ENCODE data around the gene SNX19.
"Not testable (repeated sequence)": the region's sequence is repeated elsewhere in the genome, so short reads cannot be mapped to it uniquely, and the experiment has no call there.

SNX19 gene

DNA sequence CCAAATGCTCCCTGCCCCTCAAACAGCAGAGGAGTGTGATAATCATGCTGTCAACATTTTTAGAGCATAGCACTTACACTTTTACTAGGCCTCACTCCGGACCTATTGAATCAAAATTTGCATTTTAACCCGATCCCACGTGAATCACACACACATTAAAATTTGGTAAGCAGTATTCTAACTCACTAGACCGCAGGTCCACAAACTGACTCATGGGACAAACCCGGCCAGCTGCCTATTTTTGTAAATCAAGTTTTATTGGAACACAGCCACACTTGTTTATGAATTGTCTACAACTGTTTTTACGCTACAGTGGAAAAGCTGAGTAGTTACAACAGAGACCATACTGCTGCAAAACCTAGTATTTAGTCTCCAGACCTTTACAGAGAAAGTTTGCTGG lies 43.3 kb downstream of the SNX19 start:
- DNase-seq (ENCODE audit: low read depth, low spot score): no peak

DNA sequence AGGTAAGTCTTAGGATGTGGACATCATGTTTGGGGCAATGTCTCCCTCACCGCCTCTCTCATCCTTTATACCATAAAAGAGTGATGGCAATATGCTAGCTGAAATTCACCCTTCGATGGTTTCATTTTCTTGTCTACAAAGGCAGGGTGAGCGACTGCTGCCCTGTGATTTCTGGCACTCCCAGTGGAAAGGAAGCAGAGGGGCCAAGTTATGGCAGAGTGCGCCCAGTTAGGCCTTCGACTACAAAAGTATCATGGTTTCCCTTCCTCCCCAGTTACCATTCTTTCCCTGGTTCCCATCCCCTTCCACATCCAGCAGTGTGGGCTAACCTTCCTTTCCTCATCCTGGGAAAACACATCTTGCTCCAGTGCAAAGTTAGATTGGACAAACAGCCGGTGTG lies 43.8 kb downstream of the SNX19 start:
- no peak for DNase-seq (ENCODE audit: low read depth, low spot score)

DNA sequence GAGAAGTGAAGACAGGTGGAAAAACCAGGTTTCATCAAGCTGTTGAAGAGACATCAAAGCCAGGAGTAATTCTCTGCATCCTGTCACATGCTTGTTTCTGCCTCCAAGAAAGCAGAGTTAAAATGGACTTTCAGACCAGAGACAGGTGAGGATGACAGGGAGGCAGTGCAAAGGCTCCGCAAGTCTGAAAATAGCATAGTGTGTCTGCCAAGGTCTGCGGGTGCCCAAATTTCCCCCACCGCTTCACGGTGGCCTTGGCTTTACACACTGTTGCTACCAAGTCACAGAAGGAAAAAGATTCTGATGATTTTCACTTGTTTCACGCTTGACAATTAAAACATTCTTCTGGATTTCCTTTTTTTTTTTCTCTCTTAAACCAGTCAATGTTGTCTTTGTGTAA lies 44.2 kb downstream of the SNX19 start:
- DNase-seq (ENCODE audit: low read depth, low spot score): no peak

- no peak for DNase-seq (ENCODE audit: low read depth, low spot score)
Measured at GRCh38 chr11:130871616-130872015, 44.7 kb downstream of the SNX19 start.

- no peak for DNase-seq (ENCODE audit: low read depth, low spot score)
Measured at GRCh38 chr11:130868721-130869390, 47.4 kb downstream of the SNX19 start.

DNA sequence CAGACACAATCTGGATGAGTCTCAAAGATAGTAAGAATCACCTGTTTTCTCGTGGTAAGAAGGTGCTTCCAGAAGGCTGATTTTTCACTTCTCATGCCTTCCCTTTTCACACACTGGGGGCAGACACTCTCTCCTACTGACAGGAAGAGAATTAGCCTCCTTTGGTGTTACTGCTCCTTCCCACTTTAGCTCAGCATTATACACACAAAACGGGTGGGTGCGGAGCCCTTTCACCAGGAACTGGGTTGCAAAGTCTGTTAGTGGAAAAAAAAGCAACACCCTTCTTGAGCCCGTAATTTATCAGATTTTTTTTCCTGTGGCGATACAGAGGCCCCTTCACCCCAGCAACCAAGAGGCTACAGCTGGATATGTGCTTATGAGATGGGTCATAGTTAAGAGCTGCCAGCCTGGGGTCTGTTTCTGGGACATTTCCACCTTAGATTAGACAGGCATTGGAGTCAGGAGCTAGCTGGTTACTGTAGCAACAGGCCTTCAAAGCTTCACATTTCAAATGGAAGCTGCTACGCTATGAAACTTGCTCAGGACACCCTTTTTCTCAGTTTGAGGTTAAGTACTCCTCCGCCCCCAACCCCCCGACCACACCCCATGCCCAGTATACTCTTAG lies 48.1 kb downstream of the SNX19 start:
- no peak for DNase-seq (ENCODE audit: low read depth, low spot score)

- no peak for DNase-seq (ENCODE audit: low read depth, low spot score)
Measured at GRCh38 chr11:130866831-130867230, 49.4 kb downstream of the SNX19 start.

GRCh38 chr11:130865774-130866114 lies 50.5 kb downstream of the SNX19 start:
- DNase-seq (ENCODE audit: low read depth, low spot score): no peak

- no peak for DNase-seq (ENCODE audit: low read depth, low spot score)
Measured at GRCh38 chr11:130865091-130865773, 51.0 kb downstream of the SNX19 start.

DNA sequence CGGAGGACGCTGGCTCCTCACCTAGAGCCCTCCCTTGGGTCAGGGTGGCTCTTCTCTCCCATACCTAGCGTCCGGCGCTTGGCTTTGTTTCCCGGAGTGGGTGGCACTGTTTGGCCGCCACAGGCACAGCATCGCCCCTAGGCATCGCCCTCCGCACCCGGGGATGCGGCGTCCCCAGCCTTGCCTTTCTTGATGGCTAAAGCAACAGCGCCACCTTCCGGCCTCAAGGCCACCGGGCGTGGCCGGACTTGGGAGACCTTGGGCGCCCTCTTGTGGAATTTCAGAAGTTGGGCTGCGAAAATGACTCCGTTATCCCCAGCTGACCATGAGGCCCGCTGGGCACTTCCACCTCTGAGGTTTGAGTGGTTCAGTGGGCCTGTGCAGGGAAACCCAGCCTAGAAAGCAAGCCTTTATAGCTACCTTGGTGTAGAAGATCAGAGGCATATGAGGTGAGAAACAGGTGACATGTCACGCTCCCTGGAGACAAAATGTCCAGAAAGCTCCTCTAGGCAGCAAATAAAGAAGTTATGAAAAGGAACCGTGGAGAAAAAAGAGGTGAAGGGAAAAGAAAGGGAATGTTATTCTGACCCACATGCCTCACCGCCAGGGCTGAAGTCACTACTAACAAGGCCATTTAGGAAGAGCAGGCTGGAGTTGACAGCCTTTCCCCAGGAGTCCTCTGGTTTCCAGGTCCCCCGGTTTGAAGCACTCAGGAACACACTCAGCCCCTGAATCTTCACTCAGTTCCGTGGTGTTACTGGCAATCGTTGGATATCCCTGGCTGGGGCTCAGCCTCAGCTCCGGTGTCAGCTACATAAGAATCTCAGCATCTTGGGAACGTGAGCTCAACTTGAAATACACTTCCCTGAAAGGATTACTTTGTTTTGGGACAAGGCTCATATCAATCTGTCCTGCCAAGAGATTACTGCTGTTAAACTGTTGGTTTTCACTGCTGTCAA lies 54.1 kb downstream of the SNX19 start:
- peak; percentile 96 for DNase-seq (ENCODE audit: low read depth, low spot score)

DNA sequence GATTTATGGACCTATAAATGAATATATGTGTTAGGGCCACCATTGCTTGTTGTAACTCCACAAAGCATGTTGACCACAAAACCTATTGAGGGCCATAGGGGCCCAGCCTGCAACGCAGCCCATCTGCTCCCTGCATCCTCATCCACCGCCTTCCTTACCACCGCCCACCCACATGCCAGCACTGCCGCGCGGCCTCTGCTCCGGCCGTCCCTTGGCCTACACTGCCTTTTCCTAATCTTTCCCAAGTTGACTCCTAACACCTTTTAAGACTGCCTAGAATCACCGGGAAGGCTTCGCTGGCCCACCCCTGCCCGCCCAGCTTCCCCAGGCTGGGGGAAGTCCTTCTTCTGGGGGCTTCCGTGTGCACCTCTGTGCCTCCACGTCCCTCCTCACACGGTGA lies 55.0 kb downstream of the SNX19 start:
- no peak for DNase-seq (ENCODE audit: low read depth, low spot score)

- no peak for DNase-seq (ENCODE audit: low read depth, low spot score)
Measured at GRCh38 chr11:130859886-130860285, 56.4 kb downstream of the SNX19 start.

DNA sequence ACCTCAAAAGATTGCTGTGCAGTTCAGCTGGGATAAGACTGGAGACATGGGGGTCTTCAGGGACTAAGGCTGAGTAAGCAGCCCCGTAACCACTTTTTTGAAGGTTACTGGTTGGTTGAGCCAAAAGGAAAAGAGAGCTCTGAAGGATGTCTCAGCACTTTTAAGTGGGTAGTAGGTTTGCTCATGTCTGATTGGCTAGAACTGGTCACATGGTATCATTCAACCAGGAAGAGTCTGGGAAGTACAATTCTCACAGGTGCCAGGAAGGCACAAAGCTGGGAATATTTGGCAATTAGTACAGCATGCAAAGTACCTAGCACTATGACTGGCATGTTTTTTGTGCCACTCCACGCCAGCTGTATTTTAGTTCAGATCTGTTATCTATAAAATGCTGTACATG lies 58.1 kb downstream of the SNX19 start:
- DNase-seq (ENCODE audit: low read depth, low spot score): no peak

DNA sequence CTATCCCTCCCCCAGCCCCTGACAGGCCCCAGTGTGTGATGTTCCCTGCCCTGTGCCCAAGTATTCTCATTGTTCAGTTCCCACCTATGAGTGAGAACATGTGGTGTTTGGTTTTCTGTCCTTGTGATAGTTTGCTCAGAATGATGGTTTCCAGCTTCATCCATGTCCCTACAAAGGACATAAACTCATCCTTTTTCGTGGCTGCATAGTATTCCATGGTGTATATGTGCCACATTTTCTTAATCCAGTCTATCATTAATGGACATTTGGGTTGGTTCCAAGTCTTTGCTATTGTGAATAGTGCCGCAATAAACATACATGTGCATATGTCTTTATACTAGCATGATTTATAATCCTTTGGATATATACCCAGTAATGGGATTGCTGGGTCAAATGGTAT lies 60.6 kb downstream of the SNX19 start:
- not testable (repeated sequence) for DNase-seq (ENCODE audit: low read depth, low spot score)

DNA sequence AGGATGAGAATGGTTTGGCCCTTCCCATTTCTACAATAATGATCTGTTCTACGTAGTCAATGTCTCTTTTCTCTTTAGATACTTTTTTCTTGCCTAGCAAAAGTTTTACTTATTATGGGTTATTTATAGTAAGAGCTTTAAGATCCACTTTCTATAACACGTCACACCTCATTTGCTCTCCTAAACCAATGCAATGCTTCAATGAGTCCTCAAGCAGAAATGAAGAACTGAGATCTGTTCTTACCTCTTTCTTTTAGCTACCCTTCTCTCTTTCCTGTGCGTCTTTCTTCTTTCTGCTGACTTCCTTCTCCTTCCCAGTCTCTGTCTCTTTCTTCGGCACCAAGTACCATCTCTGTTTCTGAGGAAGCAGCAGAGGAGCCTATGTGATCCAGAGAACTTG lies 61.8 kb downstream of the SNX19 start:
- DNase-seq (ENCODE audit: low read depth, low spot score): no peak

- no peak for DNase-seq (ENCODE audit: low read depth, low spot score)
Measured at GRCh38 chr11:130852589-130852988, 63.7 kb downstream of the SNX19 start.

DNA sequence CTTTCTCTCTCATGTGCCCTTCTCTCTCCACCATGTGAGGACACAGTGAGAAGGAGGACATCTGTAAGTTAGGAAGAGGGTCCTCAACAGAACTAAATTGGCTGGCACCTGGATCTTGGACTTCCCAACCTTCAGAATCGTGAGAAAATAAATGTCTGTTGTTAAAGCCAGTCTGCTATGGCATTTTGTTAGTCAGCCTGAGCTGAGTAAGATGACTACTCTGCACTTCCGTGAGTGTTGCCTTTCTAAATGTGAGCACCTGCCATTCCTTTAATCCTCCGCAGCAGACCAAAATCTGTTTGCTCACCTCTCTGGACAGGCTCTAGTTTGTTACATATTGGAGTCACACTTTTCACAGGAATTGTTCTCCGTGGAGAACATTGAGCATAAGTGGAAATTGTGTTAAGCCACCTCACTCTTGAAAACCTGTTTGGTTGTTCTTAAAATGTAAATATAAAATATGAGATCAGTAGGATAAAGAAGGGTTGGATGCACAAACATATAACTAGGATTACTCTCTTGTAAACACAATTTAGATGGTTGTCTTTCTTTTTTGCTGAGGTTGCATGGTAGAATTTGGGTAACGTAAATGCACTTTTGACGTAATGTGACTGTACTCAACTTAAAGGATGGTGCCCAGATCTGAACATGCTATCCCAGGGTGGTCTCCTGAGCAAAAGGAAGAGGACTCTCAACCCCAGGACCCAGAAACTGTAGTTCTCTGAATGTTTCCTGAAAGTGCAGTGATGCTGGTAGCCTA lies 65.9 kb downstream of the SNX19 start:
- DNase-seq (ENCODE audit: low read depth, low spot score): no peak

DNA sequence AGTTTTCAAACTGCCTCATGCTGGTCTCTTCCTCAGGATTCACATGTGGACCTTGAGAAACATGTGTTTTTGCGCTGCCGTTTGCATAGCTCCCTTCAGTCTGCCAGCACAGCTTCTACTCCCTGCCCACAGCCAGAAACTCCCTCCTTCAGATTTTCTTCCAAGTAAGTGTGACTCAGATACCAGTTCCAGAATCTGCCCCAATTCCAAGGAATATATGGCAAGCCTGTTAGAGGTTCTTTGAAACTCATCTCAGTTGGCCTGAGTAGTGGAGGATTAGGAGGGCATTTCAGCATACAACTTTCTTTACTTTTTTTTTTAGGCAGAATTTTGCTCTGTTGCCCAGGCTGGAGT lies 67.1 kb downstream of the SNX19 start:
- no peak for DNase-seq (ENCODE audit: low read depth, low spot score)

- no peak for DNase-seq (ENCODE audit: low read depth, low spot score)
Measured at GRCh38 chr11:130848361-130849214, 67.7 kb downstream of the SNX19 start.

- no peak for DNase-seq (ENCODE audit: low read depth, low spot score)
Measured at GRCh38 chr11:130847517-130847916, 68.8 kb downstream of the SNX19 start.
